ENCODE measurements around the gene C11orf24. TPM values are rescaled to one million over a fixed set of nuclear protein-coding genes. Genes with fewer than 3 reads are reported as not detected.

Gene C11orf24
- total RNA-seq, 2 experiments from 2014 or later: 38.0 to 40.7 TPM

DNA sequence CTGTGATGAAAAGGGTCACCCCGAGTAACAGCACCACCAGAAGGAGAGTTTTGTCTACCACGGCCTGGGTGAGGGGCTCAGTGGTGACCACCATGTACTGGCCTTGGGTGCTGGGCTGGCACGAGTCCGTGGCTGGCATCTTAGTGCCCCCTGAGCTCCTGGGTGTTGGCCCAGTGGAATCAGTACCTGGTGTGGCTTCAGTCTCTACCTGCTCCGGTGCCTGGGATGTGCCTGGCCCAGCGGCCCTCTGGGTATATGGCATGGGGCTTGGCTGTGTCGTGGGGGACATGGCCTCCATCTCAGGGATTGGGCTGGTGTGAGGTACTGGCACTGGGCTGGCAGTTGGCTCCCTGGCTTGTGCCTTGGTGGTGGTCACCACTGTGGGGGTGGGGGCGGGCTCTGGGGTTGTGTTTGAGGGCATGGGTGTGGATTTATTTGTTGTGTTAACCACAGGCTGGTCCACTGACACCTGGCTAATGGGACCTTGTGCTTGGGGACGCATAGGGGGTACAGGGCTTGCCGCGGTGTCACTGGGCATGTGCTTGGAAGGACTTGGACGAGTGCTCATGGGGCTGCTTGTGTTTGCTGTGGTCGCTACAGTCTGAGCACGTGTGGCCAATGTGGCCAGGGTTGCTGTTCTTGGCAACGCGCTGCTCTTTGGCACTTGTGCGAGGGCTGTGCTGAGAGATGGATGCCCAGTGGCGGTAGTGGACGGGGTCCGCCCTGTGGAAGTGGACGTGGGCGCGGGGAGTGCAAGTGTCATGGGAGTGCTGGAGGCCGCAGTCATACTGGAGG is 9.8 kb downstream of the C11orf24 start:
- TF ChIP-seq, protein P1, sequence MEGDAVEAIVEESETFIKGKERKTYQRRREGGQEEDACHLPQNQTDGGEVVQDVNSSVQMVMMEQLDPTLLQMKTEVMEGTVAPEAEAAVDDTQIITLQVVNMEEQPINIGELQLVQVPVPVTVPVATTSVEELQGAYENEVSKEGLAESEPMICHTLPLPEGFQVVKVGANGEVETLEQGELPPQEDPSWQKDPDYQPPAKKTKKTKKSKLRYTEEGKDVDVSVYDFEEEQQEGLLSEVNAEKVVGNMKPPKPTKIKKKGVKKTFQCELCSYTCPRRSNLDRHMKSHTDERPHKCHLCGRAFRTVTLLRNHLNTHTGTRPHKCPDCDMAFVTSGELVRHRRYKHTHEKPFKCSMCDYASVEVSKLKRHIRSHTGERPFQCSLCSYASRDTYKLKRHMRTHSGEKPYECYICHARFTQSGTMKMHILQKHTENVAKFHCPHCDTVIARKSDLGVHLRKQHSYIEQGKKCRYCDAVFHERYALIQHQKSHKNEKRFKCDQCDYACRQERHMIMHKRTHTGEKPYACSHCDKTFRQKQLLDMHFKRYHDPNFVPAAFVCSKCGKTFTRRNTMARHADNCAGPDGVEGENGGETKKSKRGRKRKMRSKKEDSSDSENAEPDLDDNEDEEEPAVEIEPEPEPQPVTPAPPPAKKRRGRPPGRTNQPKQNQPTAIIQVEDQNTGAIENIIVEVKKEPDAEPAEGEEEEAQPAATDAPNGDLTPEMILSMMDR (IDR thresholded peaks at IDR 0.05): no peak
- ChIA-PET CTCF (interaction anchor here (11.6 kb wide), 1 partner anchor 36 kb away, joined by 224 read pairs; no protein-coding TSS in a partner anchor), POLR2A (interaction anchor here (0.9 kb wide), 1 partner anchor 10 kb away, joined by 3 read pairs; the partner anchor contains the start of gene C11orf24)
- Mint-ChIP-seq H3K36me3 (ENCODE audit: low read depth) (peaks cover 24% of the 10 kb centered on the region), H3K4me1 (ENCODE audit: low read depth) (peaks cover 3% of the 10 kb centered on the region), H3K9me3 (no peaks in the 10 kb centered on the region), H3K27ac (no peak overlapping the region), H3K27me3 (no peaks in the 10 kb centered on the region), H3K4me3 (no peak overlapping the region)
- ATAC-seq: no peak
- no peak for DNase-seq
- intact Hi-C loops (cut with micrococcal nuclease): no loop called here

DNA sequence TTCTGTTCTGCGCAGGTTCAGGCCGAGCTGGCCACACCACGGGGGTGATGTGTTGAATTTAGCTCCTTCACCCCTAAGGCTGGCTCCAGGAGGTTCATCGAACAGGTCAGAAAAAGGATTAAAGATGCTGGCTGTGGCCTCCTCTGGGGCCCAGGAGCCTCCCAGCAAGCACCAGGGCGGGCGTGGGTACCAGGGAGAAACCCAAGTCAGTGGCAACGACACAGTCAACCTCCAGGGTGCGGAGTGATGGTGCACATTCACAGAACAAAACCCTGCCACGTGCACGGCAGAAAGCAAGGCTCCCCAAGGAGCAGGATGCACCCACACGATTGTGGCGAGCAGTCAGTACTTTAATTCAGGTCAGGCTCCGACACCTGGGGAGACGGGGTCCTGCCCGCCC is 10.8 kb downstream of the C11orf24 start:
- DNase-seq: no peak
- Mint-ChIP-seq H3K9me3 (no peaks in the 10 kb centered on the region), H3K27ac (no peak overlapping the region), H3K27me3 (no peaks in the 10 kb centered on the region), H3K36me3 (ENCODE audit: low read depth) (peaks cover 19% of the 10 kb centered on the region), H3K4me3 (no peak overlapping the region), H3K4me1 (ENCODE audit: low read depth) (peaks cover 3% of the 10 kb centered on the region)
- no peak for ATAC-seq
- ChIA-PET POLR2A (interaction anchor here (0.9 kb wide), 1 partner anchor 11 kb away, joined by 3 read pairs; the partner anchor contains the start of gene C11orf24), CTCF (interaction anchor here (1.4 to 11.6 kb wide), 2 partner anchors 37 to 83 kb away, joined by 3 to 224 read pairs; no protein-coding TSS in a partner anchor)
- TF ChIP-seq, protein P1 (IDR thresholded peaks at IDR 0.05): no peak
- intact Hi-C loops (cut with micrococcal nuclease): no loop called here

DNA sequence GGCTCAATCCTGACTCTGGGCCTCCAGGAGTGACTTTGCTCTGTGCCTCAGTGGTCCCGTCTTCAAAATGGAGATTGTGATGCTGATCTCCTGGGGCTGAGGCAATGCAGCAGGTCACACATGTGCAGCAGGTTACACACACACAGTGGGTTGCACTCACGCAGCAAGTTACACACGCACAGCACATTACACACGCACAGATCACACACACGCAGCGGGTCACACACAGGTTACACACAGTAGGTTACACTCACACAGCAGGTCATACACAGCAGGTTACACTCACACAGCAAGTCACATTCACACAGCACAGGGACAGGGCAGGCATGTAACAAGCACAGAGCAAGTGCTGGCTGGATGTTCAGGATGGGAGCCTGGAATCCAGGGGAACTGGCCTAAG is 11.3 kb downstream of the C11orf24 start:
- H3K36me3 Mint-ChIP-seq (ENCODE audit: low read depth): peaks cover 19% of the 10 kb centered on the region
- H3K4me3 Mint-ChIP-seq: no peak overlapping the region
- ATAC-seq (no peak), DNase-seq (no peak)
- H3K4me1 Mint-ChIP-seq (ENCODE audit: low read depth): peaks cover 3% of the 10 kb centered on the region
- no peaks in the 10 kb centered on the region for H3K9me3 Mint-ChIP-seq
- no peaks in the 10 kb centered on the region for H3K27me3 Mint-ChIP-seq
- TF ChIP-seq, protein P1 (IDR thresholded peaks at IDR 0.05): no peak
- POLR2A ChIA-PET: no interaction called here
- CTCF ChIA-PET: interaction anchor here (1.4 to 11.6 kb wide), 3 partner anchors 10 to 83 kb away, joined by 3 to 224 read pairs (median 28); partner anchors contain the start of gene C11orf24
- intact Hi-C loops (cut with micrococcal nuclease): no loop called here
- no peak overlapping the region for H3K27ac Mint-ChIP-seq

DNA sequence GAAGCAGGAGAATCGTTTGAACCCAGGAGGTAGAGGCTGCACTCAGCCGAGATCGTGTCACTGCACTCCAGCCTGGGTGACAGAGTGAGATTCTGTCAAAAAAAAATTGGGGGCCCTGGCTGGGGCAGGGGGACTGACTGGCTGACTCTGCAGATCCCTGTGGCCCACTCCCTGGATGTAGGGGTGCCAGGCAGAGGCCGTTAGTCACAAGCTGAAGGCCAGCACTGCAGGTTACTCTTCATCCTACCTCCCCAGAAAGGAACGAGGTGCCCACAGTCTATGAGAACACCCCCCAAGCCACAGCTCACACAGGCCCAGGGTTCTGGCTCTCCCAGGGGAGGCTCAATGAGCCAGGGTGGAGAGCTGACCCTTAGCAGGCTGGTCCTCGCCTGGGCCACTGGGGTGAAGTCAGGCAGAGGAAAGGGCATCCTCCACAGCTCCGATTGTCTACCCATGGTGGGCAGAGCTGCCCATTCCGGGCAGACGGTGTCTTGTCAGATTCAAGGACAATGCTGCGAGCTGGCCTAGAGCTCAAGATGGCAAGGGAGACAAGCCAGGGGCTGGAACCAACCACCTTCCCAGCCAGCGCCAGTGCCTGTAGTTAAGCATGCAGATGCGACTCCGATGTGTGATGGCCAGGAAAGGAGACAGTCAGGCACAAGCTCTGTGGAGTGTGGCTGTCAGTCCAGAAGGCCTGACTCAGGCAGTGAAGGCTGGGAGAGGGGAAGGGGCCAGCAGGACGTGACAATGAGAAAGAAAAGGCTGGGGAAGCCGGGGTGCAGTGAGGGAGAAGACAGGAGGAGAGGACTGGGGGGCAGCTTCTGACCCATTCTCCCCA is 12.4 kb downstream of the C11orf24 start:
- ChIA-PET CTCF (interaction anchor here (0.7 to 11.6 kb wide), 4 partner anchors 12 to 82 kb away, joined by 3 to 224 read pairs (median 16); partner anchors contain the start of gene C11orf24), POLR2A (interaction anchor here (1.0 kb wide), 1 partner anchor 69 kb away, joined by 3 read pairs; no protein-coding TSS in a partner anchor)
- Mint-ChIP-seq H3K27ac (peak overlapping the region; percentile 49), H3K36me3 (ENCODE audit: low read depth) (peaks cover 12% of the 10 kb centered on the region), H3K27me3 (no peaks in the 10 kb centered on the region), H3K4me1 (ENCODE audit: low read depth) (peaks cover 3% of the 10 kb centered on the region), H3K4me3 (no peak overlapping the region), H3K9me3 (no peaks in the 10 kb centered on the region)
- intact Hi-C loops (cut with micrococcal nuclease): loop anchor here (10.0 kb wide), 1 partner anchor 185 kb away; no protein-coding TSS in a partner anchor
- TF ChIP-seq, protein P1 (IDR thresholded peaks at IDR 0.05): no peak
- DNase-seq: no peak
- ATAC-seq: no peak

All from activated CD8-positive, alpha-beta T cell treated with anti-CD3 and anti-CD28 coated beads for 36 hours (primary cell).